ENCODE data around the gene GK.

The GK gene

GRCh38 chrX:30653415-30654131, at the start of gene GK:
GK (plus strand) TSS chrX:30653423; CDS start chrX:30653538, 115 bp downstream.
- ChIA-PET CTCF (interaction anchor here (0.6 kb wide), 1 partner anchor 408 kb away, joined by 3 read pairs; no protein-coding TSS in a partner anchor), POLR2A (no interaction called here)
- H3K4me3 ChIP-seq (ENCODE audit: low read depth, low read length): peak within 1 kb of the TSS; percentile 68
- H3K36me3 ChIP-seq (ENCODE audit: control insufficient read depth in 2 of 2, insufficient read depth in 1 of 2, low read length in 2 of 2): no peaks in the 10 kb centered on the region
- H3K27ac ChIP-seq (ENCODE audit: extremely low read depth, low read depth, low read length): no peak within 1 kb of the TSS; the same call in 1 of the 2 replicates
- H3K4me1 ChIP-seq (ENCODE audit: control insufficient read depth, insufficient read depth, low read length): no peaks in the 10 kb centered on the region
- H3K9me3 ChIP-seq (ENCODE audit: control insufficient read depth, insufficient read depth, low read depth, low read length): no peaks in the 10 kb centered on the region
- TF ChIP-seq GLIS2 (tag by site-specific recombination; IDR thresholded peaks at IDR 0.05) (no peak), ZBTB20 (tag by site-specific recombination; IDR thresholded peaks at IDR 0.05) (no peak), ZNF600 (tag by site-specific recombination; IDR thresholded peaks at IDR 0.05) (0 out of 2 replicates have a peak, but pooled peaks have one; percentile 17), ZNF10 (tag by site-specific recombination; IDR thresholded peaks at IDR 0.05) (no peak), HIC1 (tag by site-specific recombination; IDR thresholded peaks at IDR 0.05) (peak; percentile 34; the same call in 1 of the 2 replicates), REPIN1 (tag by site-specific recombination; IDR thresholded peaks at IDR 0.05; ENCODE audit: low read depth) (no peak), ZNF335 (tag by site-specific recombination; conservative IDR thresholded peaks at IDR 0.05) (peak; percentile 47), ZNF350 (tag by site-specific recombination; IDR thresholded peaks at IDR 0.05) (no peak), ZBTB11 (tag by site-specific recombination; conservative IDR thresholded peaks at IDR 0.05; ENCODE audit: low read depth) (0 out of 2 replicates have a peak, but pooled peaks have one; percentile 41), TCF7L2 (IDR thresholded peaks at IDR 0.05; ENCODE audit: borderline replicate concordance, low read depth, low read length) (no peak), ZBTB26 (tag by site-specific recombination; optimal IDR thresholded peaks at IDR 0.05) (peak; percentile 65), CTCF (tag by site-specific recombination; IDR thresholded peaks at IDR 0.05) (no peak), ZNF341 (tag by site-specific recombination; IDR thresholded peaks at IDR 0.05; ENCODE audit: low read depth) (peak; percentile 55; the same call in 1 of the 2 replicates), PBX3 (CRISPR knock-in tag; IDR thresholded peaks at IDR 0.05) (0 out of 2 replicates have a peak, but pooled peaks have one; percentile 8)

Data from HEK293 (cell line).